HG03097 (cell line): ENCODE measurements around the gene ZNF136.
A peak's percentile ranks its signal among the peaks of the same experiment; 100 is the strongest.

Experiments
- ATAC-seq: cut with Tn5 transposase; IDR thresholded peaks from one replicate; pipeline ENCODE4 v1.9.1; 2021; ENCODE audit not compliant: unreplicated experiment, low FRiP score

ZNF136 gene

DNA sequence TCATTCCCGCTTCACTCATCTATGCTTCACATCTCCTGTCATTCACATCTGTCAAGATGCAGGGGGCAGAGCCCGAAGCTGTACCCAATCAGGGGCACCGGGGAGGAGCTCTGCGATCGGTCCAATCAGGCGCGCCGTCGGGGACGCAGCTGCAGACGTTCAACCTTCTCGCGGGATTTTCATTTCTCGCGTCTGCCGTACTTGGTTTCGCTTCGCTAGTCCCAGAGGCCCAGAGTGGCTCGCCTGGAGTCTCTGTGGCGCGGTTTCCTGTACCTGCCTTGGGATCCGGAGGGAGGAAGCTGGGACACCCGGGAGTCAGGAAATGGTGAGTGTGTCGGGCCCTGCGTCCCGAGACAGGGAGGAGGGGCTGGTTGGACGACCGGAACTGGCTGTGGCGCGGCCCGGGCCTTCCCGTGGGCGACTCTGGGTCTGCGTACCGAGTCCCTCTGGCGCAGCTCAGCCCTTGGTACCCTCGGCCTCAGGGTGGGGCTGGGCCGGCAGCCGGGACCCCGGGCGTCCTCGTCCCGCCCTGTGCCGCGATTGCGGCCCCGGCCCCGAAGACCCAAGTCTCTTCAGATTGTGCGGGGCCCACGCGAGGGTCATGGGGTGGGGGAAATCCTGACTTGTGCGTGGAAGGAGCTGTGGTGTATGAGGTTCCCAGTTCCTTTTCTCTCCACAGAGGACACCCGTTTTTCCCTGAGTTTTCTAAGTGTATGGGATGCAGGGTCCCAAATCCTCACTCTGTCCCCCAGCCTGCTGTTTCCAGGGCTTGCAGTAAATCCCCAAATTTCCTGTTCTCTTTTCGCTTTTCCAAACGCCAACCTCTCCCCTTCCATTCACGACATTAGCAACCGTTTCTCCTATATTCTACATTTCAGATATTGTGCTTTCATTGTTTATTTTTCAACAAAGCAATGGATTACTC is at the start of gene ZNF136:
Gene ZNF136 (plus strand): TSS at position 215 of the 925 bp plus-strand sequence. CDS start 108 bp downstream, at position 323.
- ATAC-seq: peak; percentile 91

DNA sequence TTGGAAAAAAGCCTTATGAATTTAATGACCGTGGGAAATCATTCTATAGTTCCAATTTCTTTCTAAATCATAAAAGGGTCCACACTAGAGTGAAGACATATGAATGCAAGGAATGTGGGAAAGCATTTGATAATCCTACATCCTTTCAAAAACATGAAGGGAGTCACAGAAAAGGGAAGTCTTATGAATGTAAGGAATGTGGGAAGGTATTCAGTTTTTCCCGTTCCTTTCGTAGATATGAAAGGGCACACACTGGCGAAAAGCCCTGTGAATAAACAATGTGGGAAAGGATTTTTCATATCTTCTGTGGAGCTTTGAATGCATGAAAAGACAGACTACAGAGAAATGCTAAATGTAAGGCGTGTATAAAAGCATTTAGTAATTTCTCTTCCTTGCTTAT is 49.8 kb upstream of the ZNF136 start:
- no peak for ATAC-seq

DNA sequence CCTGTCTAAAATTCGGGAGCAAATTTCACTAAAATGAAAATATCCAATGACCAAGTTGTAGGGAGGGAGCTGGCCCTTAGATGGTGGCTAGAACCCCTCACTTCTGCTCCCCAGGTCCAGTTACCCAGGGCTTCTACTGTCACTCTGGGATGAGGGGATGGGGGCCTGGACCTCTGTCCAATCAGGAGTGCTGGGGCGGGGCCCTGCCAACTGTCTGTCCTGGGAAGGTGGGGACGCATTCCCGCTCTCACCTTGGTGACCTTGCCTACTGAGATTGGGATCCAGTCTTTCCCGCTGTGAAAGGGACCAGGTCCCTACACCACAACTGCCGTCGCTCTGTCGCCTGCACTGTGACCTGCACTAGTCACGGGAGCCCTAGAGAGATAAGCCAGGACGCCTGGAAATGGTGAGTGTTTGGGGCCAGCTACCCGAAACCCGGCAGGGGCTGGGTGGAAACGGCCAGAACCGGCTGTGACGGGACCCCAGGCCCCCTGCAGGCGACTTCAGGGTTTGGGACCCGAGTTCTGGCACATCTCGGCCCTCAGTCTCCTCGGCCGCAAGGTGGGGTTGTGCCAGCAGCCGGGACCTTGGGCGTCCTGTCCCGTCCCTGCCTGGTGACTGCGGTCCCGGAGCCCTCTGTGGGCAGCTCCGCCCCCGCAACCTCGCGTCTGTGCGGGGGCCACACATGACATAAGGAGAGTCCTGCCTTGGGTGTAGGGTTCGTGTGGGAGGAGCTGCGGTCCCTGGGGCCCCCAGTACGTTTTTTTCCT is 45.5 kb upstream of the ZNF136 start:
- ATAC-seq: no peak

DNA sequence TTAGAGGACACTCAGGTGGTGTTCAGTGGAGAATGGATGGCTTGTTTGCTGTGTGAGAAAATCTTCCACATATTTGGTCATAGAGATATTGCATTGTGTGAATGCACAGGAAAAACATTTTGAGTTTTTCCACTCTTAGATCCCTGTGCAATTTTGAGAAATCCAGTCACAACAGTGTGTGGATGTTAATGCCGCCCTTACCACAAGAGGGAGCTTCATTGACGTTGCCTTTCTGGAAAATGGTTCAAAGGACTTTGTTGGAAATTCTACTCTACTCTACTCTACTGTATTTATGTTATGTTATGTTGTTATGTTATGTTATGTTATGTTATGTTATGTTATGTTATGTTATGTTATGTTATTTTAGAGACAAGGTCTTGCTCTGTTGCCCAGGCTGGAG is 36.2 kb upstream of the ZNF136 start:
- no peak for ATAC-seq

DNA sequence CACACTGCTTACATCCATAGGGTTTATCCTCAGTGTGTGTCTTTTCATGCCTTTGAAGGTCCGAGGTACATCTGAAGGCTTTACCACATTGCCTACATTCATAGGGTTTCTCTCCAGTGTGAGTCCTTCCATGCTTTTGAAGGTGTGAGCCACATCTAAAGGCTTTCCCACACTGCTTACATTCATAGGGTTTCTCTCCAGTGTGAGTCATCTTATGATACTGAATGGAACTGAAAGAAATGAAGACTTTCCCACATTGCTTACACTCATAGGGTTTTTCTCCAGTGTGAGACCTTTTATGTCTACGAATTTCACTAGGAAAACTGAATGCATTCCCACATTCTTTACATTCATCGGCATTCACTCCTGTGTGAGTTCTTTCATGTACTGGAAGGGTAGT is 29.8 kb upstream of the ZNF136 start:
- no peak for ATAC-seq

DNA sequence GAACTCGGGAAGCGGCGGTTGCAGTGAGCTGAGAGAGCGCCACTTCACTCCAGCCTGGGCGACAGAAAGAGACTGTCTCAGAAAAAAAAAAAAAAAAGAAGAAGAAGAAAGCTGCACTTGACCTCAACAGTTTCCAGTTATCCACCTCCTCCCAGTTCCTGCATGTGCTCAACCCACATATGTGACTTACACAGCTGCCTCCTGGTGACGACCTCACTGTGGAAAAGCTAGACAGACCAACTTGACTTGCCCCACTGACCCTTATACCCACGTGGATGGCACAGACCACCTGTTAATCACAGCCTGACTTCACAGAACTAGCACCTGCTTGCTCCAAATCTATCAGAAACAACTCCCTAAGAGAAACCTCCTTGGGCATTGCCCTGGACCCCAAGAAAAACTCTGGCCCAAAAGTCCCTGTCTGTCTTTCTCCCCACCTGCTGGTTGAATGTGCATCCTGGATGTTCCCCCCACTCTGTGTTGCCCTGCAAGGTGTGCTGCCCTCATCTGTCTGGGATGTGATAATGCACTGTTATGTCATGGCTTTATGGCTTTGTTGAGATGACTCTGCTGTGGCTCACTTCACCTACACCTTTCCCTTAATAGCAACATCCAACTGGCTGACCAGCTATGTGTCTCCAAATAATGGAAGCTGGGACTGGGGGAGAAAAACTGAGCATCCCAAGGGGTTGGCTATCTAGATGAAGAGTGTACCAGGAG is 25.5 kb upstream of the ZNF136 start:
- no peak for ATAC-seq

DNA sequence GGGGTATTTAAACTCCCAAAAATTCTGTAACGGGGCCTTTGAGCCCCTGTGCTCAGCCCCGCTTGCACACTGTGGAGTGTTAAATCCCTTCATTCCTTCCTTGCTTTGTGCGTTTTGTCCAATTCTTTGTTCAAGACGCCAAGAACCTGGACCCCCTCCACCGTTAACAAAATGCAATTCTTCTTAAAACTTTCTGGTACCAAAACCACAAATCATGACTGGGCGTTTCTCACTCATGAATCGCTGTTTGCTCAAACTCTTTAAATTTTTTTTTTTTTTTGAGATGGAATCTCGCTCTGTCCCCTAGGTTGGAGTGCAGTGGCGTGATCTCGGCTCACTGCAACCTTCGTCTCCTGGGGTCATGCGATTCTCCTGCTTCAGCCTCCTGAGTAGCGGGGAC is 23.6 kb upstream of the ZNF136 start:
- no peak for ATAC-seq

DNA sequence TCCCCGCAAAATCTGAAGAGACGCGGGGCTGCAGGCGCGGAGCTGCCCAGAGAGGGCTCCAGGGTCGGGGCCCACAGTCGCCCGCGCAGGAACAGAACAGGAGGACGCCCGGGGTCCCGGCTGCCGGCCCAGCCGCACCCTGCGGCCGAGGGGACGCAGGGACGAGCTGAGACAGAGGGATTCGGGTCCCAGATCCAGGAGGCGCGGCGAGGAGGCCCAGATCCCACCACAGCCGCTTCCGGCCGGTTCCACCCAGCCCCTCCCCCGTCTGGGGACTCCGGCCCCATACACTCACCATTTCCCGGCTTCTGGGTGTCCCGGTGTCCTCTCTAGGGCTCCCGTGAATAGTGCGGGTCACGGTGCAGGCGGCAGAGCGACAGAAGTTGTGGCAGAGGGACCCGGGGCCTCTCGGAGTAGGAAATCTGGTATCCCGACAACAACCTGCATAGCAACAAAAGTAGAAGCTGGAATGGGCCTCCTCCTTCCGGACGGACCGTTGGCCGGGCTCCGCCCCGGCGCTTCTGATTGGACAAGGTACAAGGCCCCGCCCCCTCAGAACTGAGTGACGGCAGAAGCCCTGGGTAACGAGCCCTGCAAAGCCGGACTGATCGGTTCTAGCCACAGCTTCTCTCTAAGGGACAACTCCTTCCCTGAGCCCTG is 22.9 kb upstream of the ZNF136 start, which contains the start of gene ZNF20:
Gene ZNF20 (minus strand): TSS at position 466 of the 660 bp plus-strand sequence. CDS start 168 bp downstream, at position 298.
- peak; percentile 92 for ATAC-seq

DNA sequence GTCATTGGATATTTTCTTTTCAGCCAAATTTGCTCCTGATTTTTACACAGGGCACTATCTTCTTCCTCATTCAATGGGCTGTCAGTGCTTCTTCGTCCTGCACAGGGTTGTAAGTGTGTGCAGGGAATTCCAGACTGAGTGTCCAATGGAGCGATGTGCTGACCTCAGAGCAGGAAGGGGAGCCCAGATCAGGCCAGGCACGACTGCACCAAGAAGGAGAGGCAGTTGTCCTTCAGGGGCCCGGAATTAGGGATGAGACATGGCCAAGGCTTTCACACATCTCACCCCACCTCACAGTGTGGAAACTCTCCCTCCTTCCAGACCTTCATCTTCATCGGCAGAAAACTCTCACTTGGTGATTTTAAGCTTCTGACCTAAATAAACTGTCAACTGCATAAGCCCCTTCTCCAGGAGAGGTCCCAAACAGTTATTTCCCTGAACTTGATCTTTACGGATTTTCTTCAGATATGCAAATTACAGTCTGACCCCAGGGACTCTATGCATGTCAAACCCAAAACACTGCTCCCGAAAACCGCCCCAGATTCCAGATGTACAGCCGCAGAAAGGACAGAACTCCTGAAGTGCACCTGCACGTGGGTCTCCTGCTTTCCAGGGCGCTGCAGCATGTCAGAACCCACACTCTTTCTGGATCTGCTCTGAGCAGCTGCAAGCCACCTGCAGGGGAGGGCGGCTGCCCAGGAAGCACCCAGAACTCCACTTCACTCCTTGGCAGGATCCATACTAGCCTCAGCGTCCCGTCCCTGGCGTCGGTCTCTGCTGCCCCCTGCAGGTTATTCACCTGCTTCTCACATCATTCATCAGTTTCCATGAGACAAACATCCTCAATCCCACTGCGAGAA is 22.1 kb upstream of the ZNF136 start:
- ATAC-seq: peak; percentile 48

DNA sequence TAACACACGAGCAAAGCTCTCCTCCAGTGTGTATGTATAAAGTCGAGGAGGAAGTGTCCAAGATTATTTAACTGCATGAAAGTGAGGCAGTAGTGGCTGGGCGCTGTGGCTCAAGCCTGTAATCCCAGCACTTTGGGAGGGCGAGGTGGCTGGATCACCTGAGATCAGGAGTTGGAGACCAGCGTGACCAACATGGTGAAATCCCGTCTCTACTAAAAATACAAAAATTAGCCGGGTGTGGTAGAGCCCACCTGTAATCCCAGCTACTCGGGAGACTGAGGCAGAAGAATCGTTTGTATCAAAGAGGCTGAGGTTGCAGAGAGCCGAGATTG is 21.5 kb upstream of the ZNF136 start:
- no peak for ATAC-seq

DNA sequence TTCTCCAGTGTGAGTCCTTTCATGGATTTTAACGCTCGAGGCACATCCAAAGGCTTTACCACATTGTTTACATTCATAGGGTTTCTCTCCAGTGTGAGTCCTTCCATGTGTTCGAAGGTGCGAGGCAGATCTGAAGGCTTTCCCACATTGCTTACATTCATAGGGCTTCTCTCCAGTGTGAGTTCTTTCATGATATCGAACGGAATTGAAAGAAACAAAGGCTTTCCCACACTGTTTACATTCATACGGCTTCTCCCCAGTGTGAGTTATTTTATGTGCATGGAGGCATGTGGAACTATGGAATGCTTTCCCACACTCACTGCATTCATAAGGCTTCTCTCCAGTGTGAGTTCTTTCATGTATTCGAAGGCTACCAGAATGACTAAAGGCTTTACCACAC is 17.5 kb upstream of the ZNF136 start:
- ATAC-seq: no peak

DNA sequence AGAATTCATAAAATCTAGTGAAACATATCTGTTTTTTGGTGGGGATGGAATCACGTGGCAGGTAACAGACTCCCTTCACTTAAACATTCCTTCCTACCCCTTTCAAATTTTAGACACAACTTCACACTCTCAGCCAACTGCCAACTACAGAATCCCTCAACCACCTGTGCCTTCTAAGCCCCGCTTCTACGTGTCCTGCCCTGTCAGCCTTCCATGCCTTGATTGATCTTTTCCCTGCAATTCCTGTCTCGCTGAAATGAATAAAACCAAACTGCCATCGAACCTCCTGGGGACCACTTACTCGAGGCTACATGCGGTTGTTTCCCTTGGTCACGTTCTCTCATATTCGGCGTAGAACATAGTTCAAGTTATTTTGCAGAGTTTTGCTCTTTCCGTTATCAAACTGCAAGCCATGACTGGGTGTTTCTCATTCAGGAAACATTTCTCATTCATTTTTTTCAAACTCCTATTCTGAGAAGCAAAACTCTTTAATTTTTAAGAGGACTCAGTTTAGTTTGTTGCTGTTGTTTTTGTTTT is 7.5 kb upstream of the ZNF136 start:
- ATAC-seq: peak; percentile 11

DNA sequence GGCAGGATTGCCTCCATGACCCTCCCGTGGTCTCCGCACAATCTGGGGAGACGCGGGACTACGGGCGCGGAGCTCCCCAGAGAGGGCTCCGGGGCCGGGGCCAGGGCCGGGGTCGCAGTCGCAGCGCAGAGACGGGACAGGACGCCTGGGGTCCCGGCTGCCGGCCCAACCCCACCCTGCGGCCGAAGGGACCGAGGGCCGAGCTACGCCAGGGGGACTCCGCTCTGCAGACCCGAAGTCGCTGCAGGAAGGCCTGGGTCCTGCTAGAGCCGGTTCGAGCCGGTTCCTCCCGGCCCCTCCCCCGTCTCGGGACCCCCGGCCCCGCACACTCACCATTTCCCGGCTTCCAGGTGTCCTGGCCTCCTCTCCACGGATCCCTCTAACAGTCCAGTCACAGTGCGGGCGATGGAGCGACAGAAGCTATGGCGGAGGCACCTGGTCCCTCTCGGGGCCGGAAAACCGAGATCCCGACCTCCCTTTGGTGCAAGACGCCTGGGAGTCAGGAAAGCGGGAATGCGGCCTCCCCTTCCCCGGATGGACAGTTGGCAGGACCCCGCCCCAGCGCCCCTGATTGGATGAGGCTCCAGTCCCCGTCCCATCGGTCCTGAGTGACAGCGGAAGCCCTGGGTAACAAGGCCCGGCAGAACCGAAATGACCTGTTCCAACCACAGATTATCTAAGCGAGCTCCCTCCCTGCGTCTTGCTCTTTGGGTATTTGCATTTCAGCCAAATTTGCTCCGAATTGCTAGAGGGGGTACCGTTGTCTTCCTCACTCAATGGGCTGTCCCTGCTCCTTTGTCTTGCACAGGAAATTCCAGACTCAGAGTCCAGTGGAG is 6.5 kb upstream of the ZNF136 start, which contains the start of gene ZNF625:
Gene ZNF625 (minus strand): TSS at position 512 of the 836 bp plus-strand sequence. CDS start 176 bp downstream, at position 336.
- ATAC-seq: peak; percentile 67

DNA sequence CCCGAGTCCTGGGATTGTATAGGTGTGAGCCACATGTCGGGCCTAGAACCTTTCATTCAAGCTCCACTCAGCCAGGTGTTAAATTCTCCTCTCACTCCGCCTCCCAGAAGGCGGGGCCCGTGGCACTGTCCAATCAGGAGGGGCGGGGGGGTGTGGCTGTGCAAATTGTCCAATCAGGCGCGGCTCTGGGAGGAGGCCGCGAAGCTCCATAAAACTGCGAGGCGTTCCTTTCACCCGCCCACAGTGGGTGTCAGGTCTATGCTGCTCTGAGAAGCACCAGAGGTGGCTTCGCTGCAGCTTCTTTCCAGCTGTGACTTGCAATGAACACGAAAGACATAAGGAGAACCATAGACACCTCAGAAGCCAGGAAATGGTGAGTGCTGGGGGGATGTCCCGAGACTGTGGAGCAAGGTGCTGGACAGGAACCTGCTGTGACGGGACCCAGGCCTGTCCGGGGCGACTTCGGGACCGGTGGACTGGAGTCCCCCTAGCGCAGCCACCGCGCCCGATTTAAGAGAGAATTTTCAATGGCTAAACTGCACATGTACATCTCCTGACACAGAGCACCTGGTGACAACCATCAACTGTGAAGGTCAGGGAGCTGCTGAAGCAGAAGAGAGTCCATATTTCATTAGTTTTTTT is 3.0 kb upstream of the ZNF136 start:
- ATAC-seq: no peak

DNA sequence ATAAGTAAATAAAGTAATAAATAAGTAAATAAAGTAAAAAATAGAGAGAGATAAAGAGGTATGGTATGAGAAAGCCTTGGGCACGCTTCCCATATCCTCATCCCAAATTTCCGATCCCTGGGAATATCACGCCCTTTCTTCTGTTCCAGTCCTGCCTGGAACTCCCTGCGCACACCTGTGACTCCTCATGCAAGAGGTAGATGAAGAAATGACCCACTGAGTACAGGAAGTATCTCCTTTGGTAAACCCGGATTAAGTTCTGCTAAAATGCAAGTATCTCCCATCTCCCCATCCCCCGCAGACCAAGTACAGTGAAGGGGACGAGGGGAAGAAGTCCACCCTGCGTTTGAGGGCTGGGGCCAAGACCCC is 399 bp upstream of the ZNF136 start:
- ATAC-seq: no peak

DNA sequence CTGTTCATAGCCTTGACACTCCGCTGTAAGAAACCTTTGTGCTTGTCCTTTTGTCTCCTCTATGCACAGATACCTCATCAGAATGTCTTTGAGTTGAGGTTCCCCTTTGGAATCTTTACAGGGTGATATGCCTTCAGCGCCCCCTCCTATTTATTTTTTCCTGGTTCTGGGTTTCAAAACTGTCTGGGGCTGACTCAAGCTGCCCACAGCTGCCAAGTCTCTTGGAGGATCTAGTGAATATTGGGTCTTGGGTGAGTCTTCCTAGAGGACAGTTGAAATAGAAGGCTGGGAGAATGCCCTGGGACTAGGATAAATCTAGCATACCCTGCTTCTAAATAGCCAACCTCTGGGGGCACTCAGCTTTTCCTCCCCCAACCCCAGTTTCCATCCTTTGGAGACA is 930 bp downstream of the ZNF136 start:
- ATAC-seq: no peak

DNA sequence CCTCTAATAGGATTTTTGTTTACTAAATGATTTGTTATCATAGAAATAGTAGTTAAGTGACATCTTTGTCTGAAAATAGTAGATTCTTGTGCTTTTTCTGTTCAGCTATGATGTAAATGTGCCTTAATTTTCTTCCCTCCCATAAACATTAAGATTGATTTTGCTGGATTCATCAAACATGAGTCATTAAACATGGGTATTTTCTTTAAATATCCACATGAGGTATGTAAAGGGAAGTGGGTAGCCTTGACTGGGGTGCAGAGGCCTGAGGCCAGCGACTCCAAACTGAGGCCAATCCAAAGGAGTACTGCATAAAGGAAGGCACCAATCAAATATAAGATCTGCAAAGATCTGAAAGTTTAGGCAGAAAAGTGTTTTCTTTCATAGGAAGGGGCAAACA is 3.7 kb downstream of the ZNF136 start:
- ATAC-seq: no peak

DNA sequence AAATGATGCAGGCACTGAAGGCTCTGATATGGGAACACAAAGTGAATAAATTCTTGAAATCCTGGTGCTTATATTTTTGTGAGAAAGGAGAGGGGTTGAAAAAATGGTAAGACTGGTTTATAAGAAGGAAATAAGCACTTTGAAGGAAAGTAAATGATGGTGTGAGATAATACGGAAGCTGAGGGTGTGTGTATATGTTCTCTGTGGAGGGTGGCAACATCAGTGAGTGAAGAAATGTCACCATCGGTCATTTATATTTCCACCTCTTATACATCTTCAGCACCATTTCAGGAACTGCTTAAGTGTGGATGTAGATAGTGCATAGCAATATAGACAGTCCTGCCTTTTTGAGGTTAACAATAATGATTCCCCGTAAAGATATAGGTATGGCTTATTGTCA is 17.5 kb downstream of the ZNF136 start:
- ATAC-seq: no peak
